ENCODE data around the gene ARHGAP10.

ARHGAP10 gene, protein sequence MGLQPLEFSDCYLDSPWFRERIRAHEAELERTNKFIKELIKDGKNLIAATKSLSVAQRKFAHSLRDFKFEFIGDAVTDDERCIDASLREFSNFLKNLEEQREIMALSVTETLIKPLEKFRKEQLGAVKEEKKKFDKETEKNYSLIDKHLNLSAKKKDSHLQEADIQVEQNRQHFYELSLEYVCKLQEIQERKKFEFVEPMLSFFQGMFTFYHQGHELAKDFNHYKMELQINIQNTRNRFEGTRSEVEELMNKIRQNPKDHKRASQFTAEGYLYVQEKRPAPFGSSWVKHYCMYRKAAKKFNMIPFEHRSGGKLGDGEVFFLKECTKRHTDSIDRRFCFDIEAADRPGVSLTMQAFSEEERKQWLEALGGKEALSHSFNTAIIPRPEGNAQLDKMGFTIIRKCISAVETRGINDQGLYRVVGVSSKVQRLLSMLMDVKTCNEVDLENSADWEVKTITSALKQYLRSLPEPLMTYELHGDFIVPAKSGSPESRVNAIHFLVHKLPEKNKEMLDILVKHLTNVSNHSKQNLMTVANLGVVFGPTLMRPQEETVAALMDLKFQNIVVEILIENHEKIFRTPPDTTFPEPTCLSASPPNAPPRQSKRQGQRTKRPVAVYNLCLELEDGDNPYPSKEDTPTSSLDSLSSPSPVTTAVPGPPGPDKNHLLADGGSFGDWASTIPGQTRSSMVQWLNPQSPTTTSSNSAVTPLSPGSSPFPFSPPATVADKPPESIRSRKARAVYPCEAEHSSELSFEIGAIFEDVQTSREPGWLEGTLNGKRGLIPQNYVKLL

DNA sequence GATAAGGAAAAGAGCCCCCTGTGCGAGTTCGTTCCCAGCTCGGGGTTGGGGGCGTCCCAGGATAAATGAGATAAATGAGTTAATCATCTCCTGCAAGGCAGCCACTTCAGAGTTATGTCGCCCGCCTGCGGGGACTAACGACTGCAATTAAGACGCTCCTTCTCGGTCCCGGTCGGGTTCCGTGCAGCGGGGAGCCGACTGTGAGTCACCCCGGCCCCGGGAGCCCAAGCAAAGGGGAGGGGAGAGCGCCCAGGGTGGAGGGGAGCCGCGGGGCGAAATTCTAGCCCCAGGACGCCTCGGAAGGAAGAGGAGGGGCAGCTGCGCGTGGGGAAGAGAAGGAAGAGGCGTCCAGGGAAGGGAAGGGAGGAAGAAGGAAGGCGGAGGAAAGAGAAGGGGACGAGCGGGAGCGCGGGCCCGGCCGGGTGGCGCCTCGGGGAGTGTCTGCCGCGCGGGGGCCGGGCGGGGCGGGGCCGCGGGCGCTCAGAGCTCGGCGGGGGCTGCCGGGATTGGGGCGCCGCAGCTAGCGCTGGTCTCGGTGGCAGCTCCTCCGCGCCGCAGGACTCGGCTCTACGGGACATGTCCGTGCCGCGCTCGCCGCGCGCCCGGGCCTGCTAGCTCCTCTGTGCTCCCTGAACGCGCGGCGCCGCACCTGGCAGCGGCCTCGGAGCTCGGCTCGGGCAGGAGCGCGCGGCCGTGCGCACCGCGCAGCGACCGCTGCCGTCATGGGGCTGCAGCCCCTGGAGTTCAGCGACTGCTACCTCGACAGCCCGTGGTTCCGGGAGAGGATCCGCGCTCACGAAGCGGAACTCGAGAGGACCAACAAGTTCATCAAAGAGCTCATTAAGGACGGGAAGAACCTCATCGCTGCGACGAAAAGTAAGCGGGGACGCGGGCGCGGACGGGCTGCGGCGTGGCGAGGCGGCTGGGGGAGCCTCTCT is at the start of gene ARHGAP10:
ARHGAP10 (plus strand) TSS at position 509 of the 938 bp plus-strand sequence; CDS start at position 723, 214 bp downstream.
- DNase-seq: peak; percentile 75

DNA sequence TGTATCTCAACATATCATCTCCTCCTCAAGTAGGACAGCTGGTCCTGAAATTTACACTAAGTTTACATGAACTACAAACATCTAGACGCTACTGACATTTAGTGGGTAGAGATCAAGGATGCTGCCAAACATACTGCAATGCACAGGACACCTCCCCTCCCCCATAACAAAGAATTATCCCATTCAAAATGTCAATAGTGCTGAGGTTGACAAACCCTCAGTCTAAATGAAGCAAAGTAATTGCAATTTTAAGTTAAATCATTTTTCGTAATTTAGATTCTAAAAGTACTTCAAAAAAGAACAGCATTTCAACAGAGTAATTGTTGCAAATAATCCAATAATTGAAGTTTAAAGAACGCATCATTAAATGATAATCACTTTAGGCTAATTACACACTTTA is 49.1 kb upstream of the ARHGAP10 start:
- no peak for DNase-seq

DNA sequence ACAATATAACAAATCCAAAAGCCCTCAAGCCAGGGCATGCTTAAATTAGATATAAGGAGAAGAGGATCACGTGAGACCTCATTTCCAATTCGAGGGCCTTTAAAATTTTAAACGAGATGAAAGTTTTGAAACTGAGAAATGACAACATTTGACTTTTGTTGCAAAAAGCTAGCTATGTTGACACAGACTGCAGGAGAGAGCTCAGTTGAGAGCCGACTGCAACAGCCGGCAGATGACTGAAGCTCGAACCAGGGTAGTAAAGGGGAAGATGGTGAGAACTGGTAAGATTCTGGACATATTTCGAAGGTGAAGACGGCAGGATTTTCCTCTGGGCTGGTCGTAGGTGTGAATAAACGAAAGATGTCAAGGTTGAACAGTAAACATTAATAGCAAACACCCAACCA is 48.7 kb upstream of the ARHGAP10 start:
- no peak for DNase-seq

DNA sequence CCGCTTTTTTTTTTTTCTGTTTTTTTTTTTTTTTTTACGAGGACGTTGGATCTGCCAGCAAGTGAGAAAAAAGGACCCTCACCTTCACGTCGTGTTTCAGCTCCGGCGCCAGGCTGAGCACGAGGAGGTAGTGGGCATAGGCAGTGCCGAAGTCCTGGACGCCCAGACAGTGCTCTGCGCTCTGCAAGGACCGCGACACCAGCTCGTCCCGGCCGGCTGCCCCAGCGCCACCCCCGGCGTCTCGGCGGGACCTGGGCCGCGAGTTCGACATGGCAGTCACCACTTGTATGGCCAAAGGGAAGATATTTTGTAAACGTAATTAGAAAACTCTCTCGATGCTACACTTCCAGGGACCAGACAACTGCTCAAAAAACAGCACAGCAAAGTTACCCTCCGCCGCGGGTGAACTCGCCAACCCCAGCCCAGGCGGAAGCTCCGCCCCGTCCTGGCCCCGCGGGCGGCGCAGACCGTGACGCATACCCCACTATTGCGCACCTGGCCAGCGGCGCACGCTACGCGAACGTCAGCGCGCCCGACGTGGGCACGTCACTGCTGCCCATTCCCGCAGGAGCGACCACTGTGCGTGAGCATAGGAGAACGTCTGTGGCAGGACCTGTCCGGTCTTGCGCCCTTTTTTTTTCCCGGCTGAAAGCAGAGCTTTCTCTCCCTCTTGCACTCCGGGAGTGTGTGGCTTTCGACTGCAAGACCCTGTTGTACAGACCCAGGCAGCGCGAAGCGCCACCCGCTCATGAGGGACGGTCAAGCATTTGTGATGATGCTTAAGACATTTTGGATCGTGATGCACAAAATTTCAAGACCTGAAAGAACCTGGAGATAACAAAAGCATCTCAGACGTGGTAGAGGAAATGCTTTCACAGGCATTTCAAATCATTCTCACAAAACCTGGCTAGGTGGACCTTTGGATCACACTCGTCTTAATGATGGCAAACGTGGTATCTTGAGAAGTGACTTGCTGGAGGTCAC is 47.9 kb upstream of the ARHGAP10 start, which contains the start of gene PRMT9:
PRMT9 (minus strand) TSS at position 447 of the 984 bp plus-strand sequence; CDS start at position 271, 176 bp downstream.
- DNase-seq: peak; percentile 88

DNA sequence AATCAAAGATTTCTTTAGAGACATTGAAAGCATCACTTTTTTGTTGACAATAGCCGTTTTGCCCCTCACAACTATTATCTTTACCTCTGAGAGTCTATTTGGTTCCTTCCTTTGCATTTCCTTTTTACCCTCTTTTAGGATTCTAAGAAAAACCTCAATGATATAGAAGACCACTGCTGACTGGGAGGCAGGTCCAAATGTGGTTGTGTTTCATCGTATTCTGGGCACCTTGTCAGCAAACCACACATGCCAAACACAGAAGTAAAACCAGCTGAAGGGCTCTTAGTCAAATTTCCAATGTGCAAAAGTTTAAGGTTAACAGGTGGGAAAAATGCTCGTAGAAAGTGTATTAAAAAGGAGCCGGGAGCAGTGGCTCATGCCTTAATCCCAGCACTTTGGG is 42.8 kb upstream of the ARHGAP10 start:
- no peak for DNase-seq

DNA sequence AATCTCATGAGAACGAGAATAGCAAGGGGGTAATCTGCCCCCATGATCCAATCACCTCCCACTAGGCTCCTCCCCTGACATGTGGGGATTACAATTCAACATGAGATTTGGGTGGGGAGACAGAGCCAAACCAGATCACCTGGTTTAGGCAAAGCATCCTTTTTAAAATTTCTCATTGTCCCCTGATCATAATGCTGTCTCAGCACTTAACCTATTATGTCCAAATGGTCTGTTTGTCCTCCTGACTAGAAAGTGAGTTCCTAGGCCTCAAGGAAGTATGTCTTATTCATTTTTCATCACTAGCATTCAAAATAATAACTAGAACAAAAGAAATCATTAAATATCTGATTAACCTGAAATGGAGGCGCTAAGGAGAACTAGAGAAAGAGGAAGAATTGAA is 40.1 kb upstream of the ARHGAP10 start:
- DNase-seq: no peak

DNA sequence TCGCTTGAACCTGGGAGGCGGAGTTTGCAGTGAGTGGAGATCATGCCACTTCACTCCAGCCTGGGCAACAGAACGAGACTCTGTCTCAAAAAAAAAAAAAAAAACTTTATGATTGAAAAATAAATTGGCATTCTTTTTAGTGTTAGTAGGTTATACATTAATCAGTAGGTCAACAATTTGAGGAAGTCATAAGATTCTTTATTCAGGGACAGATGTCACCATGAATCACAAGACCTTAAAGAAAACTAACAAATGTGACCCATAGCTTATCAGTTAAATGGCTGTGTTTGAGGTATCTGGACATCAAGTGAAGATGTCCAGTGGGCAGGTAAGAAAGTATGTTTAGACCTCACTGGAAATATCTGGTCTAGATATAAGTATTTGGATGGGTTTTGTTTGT is 38.7 kb upstream of the ARHGAP10 start:
- no peak for DNase-seq

DNA sequence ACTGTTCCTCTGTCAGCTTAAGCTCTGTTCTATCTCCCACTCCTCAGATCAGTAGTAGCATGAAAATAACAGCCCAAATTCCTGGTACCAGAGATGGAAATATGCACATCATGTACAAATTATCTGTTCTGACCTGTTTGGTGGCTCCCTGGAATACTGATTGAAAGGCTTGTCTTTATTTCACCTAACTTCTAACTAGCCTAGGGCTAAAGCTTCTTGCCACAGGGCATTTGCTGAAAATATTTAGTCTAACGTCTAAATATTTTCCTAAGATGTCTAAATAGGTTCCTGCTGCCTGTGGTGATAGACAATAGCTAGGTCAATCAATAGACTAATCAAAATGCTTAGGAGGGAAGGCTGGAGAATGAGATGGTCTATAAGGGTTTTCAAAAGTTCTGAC is 35.0 kb upstream of the ARHGAP10 start:
- no peak for DNase-seq

DNA sequence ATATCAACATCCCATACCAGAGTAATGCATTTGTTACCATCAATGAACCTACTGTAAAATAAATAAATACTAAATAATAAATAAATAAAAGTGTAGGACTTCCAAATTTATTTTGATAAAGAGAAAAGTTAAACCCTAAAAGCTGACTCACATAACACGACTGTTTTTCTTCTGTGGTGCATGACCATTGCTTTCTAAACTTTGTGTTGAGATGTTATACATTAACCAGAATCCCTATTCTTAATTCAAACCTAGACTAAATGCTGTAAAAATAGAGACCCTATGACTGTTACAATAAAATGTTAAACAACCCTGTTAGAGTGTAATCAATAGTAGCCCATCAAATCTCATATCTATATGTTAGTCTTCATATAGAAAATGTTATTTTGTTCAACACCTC is 27.0 kb upstream of the ARHGAP10 start:
- DNase-seq: no peak

DNA sequence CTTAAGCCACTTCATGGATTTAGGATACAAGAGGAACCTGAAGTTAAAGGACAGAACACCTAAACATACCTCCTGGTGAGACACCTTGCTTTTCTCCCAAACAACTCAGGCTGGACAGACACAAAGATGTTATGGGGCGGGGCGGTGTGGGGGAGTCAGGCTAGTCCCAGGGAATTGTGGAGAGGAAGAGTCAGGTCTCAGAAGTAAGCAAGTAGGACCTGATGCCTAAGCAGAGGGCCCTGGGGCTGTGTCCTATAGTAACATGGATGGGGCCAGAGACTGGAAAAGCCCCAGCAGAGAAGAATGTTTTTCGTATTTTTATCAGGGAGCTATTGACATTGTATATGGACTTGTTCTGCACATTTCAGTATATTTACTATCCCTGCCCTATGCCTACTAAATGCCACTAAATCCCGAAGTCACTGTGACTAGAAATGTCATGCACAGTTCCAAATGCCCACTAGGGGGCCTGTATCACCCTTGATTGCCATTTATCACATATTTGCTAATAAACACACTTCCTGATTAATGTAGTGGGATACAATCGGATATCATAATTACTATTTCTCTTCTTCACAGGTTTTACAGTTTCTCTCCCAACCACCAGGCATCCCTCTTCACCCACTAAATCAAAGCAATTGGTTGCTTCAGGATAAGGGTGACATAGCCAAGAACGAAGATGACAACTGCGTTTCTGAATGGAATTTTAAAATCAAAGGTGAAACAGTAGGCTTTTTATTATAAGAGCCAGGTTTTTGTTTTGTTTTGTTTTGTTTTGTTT is 23.8 kb upstream of the ARHGAP10 start:
- DNase-seq: peak; percentile 43

DNA sequence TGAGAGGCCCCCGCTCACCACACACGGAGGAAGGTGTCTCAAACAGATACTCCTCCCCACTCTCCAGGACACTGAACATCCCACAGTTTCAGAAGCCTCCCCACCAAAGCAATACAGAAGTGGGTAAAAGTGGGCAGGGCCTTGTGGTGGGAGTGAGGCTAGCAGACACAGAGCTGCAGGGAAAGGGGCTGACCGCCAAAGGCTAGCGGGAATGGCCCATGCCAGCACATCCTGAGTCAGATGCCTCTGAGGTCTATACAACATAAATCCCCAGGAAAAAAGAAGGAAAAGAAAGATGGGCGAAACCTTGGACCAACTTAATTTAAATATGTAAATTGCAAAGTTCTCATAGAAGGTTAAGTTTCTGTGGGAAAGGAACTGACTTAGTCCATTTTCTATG is 21.9 kb upstream of the ARHGAP10 start:
- DNase-seq: no peak

DNA sequence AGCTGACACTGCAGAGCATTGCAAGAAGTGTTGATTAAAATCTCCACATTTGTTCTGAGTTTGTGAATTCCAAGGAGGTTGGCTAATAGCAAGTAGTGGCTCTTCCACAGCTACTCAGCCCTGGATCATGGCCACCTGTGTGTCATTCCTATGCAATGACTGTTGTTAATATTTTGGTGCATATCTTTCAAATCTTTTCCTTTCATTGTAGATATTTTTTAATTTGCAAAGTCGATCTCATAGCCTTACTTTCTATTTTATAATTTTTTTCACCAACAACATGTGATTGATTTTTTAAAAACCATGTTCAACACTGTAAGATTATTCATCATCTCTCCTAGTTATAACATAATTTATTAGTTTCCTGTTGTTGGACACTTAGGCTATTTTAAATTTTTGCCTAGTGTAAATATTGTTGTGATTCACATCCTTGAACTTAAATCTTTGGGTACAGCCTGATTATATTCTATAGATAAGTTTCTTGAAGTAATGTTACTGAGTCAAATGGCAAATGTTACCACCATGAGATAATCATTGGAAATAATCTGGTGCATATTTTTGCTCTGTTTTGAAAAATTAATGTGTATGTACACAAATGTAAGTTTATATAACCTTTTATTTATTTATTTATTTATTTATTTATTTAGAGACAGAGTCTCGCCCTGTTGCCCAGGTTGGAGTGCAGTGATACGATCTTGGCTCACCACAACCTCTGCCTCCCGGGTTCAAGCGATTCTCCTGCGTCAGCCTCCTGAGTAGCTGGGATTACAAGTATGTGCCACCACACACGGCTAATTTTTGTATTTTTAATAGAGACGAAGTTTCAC is 17.1 kb upstream of the ARHGAP10 start:
- no peak for DNase-seq

DNA sequence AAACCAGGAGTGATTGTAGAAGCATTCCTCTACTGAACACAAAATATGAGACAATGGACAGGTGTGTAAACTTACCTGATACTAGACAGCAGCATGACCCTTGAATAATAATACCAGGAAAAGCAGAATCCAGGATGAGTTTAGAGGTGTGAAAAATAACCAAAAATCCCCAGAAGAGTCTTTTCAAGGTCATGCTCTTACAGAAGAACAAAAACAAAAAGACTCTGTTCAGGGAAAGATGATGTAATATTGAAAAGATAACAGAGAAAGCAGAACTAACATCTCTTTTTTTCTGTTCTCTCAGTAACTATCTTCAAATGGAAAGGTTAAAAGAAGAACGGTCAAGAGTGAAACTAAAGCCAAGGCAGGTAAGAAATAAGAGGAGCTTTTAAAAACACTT is 14.0 kb upstream of the ARHGAP10 start:
- no peak for DNase-seq

DNA sequence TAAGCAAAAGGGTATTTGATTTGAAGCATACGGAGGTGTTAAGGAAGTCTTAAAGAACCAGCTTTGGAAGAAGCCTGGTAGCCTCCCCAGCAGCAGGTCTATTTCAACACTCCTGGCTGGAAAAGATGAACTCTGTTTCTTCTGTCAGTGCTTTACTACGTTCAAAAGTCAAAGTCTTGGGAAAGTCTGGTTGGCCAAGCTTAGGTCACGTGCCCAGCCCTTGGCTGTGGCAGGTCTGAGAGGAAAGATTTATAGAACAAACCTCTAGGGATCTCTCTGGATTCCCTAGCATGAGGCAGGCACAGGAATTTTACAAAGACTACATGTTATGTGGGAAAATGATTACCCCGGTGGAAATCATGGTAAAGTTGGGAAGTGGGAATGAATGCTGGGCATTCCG is 8.6 kb upstream of the ARHGAP10 start:
- no peak for DNase-seq

DNA sequence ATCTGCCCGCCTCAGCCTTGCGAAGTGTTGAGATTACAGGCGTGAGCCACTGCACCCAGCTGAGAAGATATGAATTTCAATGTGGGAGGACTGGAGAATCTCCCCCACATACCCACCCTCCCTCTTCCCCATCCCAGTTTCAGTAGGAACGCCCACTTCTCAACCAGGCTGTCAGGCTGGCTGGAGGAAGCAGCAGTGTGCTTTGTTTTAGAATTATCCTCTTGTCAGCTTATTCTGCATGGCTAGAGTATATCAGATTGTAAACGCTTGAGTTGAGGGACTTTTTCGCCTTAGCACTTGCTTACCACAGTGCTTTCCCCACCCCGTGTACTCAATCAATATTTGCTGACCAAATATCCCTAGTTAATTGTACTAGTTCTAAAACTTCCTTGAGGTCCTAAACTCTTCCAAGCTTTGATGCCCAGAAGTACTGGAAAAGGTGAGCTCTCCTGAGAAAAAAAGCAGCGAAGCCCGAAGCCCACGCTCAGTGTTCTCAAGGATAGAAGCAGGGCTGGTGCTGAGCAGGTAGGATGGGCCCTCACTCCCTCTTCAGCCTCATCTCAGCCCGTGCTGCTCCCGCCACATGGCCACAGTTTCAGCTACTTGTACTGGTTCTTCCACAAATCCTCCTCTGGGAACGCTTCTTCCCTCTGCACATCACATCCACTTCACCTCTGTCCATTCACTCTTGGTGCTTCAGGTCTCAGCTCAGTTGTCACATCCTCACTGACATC is 7.3 kb upstream of the ARHGAP10 start:
- DNase-seq: no peak

DNA sequence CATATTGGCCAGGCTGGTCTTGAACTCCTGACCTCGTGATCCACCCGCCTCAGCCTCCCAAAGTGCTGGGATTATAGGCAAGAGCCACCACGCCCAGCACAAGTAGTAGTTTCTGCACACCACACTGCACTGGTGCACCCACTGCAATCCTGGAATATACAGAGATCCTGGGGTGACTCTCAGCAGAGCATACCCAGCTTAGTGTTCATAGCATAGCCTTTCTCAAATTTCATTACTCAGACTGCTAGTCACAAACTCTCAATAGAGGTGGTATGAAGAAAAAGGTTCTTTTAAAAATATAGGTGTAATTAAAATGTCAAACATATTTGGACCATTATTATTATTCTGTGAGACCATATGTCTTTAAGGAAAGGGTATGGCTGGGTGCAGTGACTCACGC is 6.2 kb upstream of the ARHGAP10 start:
- DNase-seq: no peak

DNA sequence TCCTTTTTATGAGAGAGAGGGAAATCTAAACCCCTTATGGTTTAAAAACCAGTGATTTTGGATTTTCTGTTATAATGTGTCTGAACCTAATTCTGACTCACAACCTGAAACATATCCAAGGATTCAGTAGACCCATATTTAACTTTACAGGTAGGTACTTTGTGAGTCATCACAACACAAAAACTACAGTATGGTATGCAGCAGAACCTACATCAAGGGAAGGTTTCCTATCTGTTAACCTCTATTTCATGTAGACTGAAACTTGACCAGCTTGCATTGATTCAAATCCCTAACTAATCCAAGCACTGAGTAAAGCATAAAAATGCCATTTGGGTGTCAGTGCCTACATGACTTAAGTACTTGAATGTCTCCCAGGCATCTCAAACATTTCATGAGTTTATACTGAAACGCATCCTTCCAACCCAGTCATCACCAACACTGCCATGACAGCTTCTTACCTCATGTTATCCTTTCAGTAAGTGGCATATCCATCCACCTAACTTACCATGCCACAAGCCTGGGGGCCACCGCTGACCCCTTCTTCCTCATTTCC is 4.3 kb upstream of the ARHGAP10 start:
- DNase-seq: no peak

DNA sequence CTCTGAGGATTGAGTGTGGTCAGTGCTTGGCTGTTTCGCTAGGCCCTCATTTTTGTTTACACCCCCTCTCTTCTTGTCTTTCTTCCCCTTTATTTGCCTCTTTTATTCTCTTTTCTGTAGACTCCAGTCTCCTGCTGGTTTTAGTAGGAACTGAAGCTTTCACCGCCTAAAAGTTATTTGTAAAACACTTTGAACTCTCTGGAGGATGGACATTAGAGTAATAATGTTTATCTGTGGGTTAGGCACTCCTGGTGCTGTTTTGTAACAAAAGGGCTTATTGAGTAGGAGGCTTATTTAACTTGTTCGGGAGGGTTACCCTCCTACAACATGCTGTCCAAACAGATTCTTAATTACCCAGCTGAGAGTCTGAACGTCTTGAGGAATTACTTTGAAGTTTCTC is 1.6 kb upstream of the ARHGAP10 start:
- no peak for DNase-seq

All from activated naive CD4-positive, alpha-beta T cell treated with anti-CD3 and anti-CD28 coated beads, Interleukin-2, amount 50 U/mL, for 16 hours (primary cell).